HEK293 (cell line): ENCODE measurements around the gene FBXL7.

Experiments
- CTCF ChIA-PET: fragments of 350-600 bp; formaldehyde crosslinking; extraction: SDS; loops from one replicate; lab custom pipeline; 2021; ENCODE audit warnings: antibody characterized with exemption; lab: Yijun Ruan, JAX
- POLR2A ChIA-PET: fragments of 300-600 bp; formaldehyde crosslinking; extraction: SDS; loops from one replicate; lab custom pipeline; 2020; ENCODE audit warnings: antibody characterized with exemption, inconsistent platforms; lab: Yijun Ruan, JAX
- H3K27ac ChIP-seq: fragments of 200-500 bp; sonication (Bioruptor generic); 2 replicates; pipeline ENCODE4 v1.5.1; 2014; ENCODE audit warnings: low read depth, low read length, control low read depth, inconsistent platforms; ENCODE audit errors: extremely low read depth
- H3K36me3 ChIP-seq, 2 experiments: fragments of 200-500 bp in 1 of 2; sonication (Bioruptor generic) in 1 of 2; 1 replicate in 1 of 2; 2 replicates in 1 of 2; pipeline ENCODE4 v1.5.1; 2014 to 2017; ENCODE audit warnings: inconsistent platforms in 2 of 2, low read length in 2 of 2; ENCODE audit not compliant: control insufficient read depth in 2 of 2, insufficient read depth in 1 of 2
- H3K4me1 ChIP-seq: fragments of 200-500 bp; sonication (Bioruptor generic); 2 replicates; pipeline ENCODE4 v1.5.1; 2014; ENCODE audit warnings: mild to moderate bottlenecking, low read length, inconsistent platforms; ENCODE audit not compliant: control insufficient read depth, insufficient read depth
- H3K4me3 ChIP-seq: 2 replicates; pipeline ENCODE4 v1.5.1; 2011; ENCODE audit warnings: low read depth, mild to moderate bottlenecking, control low read depth, low read length, moderate library complexity
- H3K9me3 ChIP-seq: fragments of 200-500 bp; sonication (Bioruptor generic); 2 replicates; pipeline ENCODE4 v1.5.1; 2014; ENCODE audit warnings: low read depth, low read length, inconsistent platforms; ENCODE audit not compliant: control insufficient read depth, insufficient read depth
- ELK4 ChIP-seq: IDR thresholded peaks from 2 replicates; pipeline ENCODE4 v1.6.1; 2011; ENCODE audit warnings: mild to moderate bottlenecking, low read depth, low read length, borderline replicate concordance
- ZBTB49 ChIP-seq: fragments of 450-650 bp; formaldehyde crosslinking; IDR thresholded peaks from 2 replicates; pipeline ENCODE4 v1.5.1; 2016; ENCODE audit warnings: missing biosample characterization, missing genetic modification characterization, low read depth
- ZFP69B ChIP-seq: fragments of 450-650 bp; formaldehyde crosslinking; IDR thresholded peaks from 2 replicates; pipeline ENCODE4 v1.5.1; 2016; ENCODE audit warnings: missing biosample characterization, missing genetic modification characterization
- ZNF148 ChIP-seq: fragments of 450-650 bp; formaldehyde crosslinking; IDR thresholded peaks from 2 replicates; pipeline ENCODE4 v1.5.0; 2017; ENCODE audit warnings: missing biosample characterization, missing genetic modification characterization, borderline replicate concordance
- ZNF16 ChIP-seq: fragments of 450-650 bp; formaldehyde crosslinking; IDR thresholded peaks from 2 replicates; pipeline ENCODE4 v1.5.1; 2016; ENCODE audit warnings: low read depth, missing biosample characterization, missing genetic modification characterization
- ZNF19 ChIP-seq: fragments of 450-650 bp; formaldehyde crosslinking; IDR thresholded peaks from 2 replicates; pipeline ENCODE4; 2016; ENCODE audit warnings: missing biosample characterization, missing genetic modification characterization, low read depth
- ZNF311 ChIP-seq: fragments of 450-650 bp; formaldehyde crosslinking; IDR thresholded peaks from 2 replicates; pipeline ENCODE4 v1.5.1; 2017; ENCODE audit warnings: missing biosample characterization, missing genetic modification characterization, borderline replicate concordance
- ZNF391 ChIP-seq: fragments of 450-650 bp; formaldehyde crosslinking; IDR thresholded peaks from 2 replicates; pipeline ENCODE4 v1.5.1; 2016; ENCODE audit warnings: low read depth, missing biosample characterization, missing genetic modification characterization, borderline replicate concordance
- ZNF48 ChIP-seq: fragments of 450-650 bp; formaldehyde crosslinking; IDR thresholded peaks from 2 replicates; pipeline ENCODE4 v1.5.1; 2016; ENCODE audit warnings: missing biosample characterization, missing genetic modification characterization
- ZNF488 ChIP-seq: fragments of 450-650 bp; formaldehyde crosslinking; IDR thresholded peaks from 2 replicates; pipeline ENCODE4 v1.5.1; 2016; ENCODE audit warnings: missing biosample characterization, missing genetic modification characterization
- ZNF76 ChIP-seq: fragments of 450-650 bp; formaldehyde crosslinking; IDR thresholded peaks from 2 replicates; pipeline ENCODE4; 2016; ENCODE audit warnings: low read depth, missing biosample characterization, missing genetic modification characterization, borderline replicate concordance
- ZSCAN5A ChIP-seq: fragments of 450-650 bp; formaldehyde crosslinking; IDR thresholded peaks from 2 replicates; pipeline ENCODE4 v1.5.1; 2016; ENCODE audit warnings: missing biosample characterization, missing genetic modification characterization

Gene FBXL7

GRCh38 chr5:15901151-15901550 lies 401.2 kb downstream of the FBXL7 start:
- no peaks in the 10 kb centered on the region for H3K36me3 ChIP-seq
- no peaks in the 10 kb centered on the region for H3K9me3 ChIP-seq
- TF ChIP-seq ZFP69B = no peak
- no peak for TF ChIP-seq ELK4
- no peak for TF ChIP-seq ZSCAN5A
- TF ChIP-seq ZNF48 (tag by site-specific recombination) = no peak
- TF ChIP-seq ZNF19 = no peak
- no peak for TF ChIP-seq ZNF16 (tag by site-specific recombination)
- TF ChIP-seq ZNF311 (tag by site-specific recombination) = no peak
- ChIA-PET POLR2A (no interaction called here), CTCF (no interaction called here)
- H3K4me1 ChIP-seq = no peaks in the 10 kb centered on the region
- no peak overlapping the region for H3K27ac ChIP-seq
- no peak overlapping the region for H3K4me3 ChIP-seq

- Histone ChIP-seq H3K9me3 (no peaks in the 10 kb centered on the region), H3K4me1 (no peaks in the 10 kb centered on the region), H3K36me3 (no peaks in the 10 kb centered on the region), H3K4me3 (no peak overlapping the region), H3K27ac (no peak overlapping the region)
- CTCF ChIA-PET = no interaction called here
- TF ChIP-seq ZNF76 (tag by site-specific recombination) = no peak
- no peak for TF ChIP-seq ZNF488 (tag by site-specific recombination)
- TF ChIP-seq ZNF148 (tag by site-specific recombination) = no peak
- no peak for TF ChIP-seq ZNF391 (tag by site-specific recombination)
- no peak for TF ChIP-seq ZBTB49 (tag by site-specific recombination)
- POLR2A ChIA-PET = no interaction called here
These were observed 402.1 kb downstream of the FBXL7 start for GRCh38 chr5:15902066-15902465.
